Suprapubic skin (tissue), 4 donors: Measurements from ENCODE around the gene CSH2.

Experiments used
- CTCF ChIP-seq, 2 donors: fragments of 200-600 bp in 1 of 2; fragments of 450-650 bp in 1 of 2; sonication (generic) in 1 of 2; IDR thresholded peaks; one replicate each; pipeline ENCODE4 v1.5.1; 2016 to 2019; ENCODE audit warnings: antibody characterized with exemption in 2 of 2, mild to moderate bottlenecking in 1 of 2, moderate library complexity in 1 of 2
- EP300 ChIP-seq: sonication (generic); formaldehyde crosslinking; IDR thresholded peaks from one replicate; pipeline ENCODE4 v1.6.1; 2017; ENCODE audit warnings: antibody characterized with exemption
- POLR2A ChIP-seq, 2 donors: fragments of 450-650 bp; IDR thresholded peaks; one replicate each; pipeline ENCODE4 v1.6.1; 2017; ENCODE audit warnings: antibody characterized with exemption in 2 of 2, mild to moderate bottlenecking in 2 of 2, moderate library complexity in 2 of 2
- POLR2AphosphoS5 ChIP-seq, 3 donors: sonication (generic); formaldehyde crosslinking; IDR thresholded peaks; one replicate each; pipeline ENCODE4 v1.6.1; 2017; ENCODE audit warnings: antibody characterized with exemption in 3 of 3

- TF ChIP-seq POLR2A (IDR thresholded peaks at IDR 0.05) (no peak), CTCF (IDR thresholded peaks at IDR 0.05) (no peak), POLR2AphosphoS5 (IDR thresholded peaks at IDR 0.05) (no peak), EP300 (no peak)
These were observed 35.4 kb downstream of the CSH2 start for GRCh38 chr17:63837962-63838600.
